GM10248 (cell line): ENCODE results near the gene TOB1.
"Not testable (repeated sequence)": the region's sequence is repeated elsewhere in the genome, so short reads cannot be mapped to it uniquely, and the experiment has no call there.

Experiments used
- CTCF ChIA-PET: fragments of 300-600 bp; sonication (Branson Sonifier 250); formaldehyde crosslinking; extraction: SDS; loops from one replicate; lab custom pipeline; 2021; ENCODE audit warnings: antibody characterized with exemption; lab: Yijun Ruan, JAX
- POLR2A ChIA-PET: fragments of 350-650 bp; sonication (Branson Sonifier 250); formaldehyde crosslinking; extraction: SDS; loops from one replicate; lab custom pipeline; 2020; ENCODE audit warnings: antibody characterized with exemption; lab: Yijun Ruan, JAX
- DNase-seq: peaks from one replicate; pipeline ENCODE4 v3.0.0; 2012; ENCODE audit errors: extremely low spot score
- CTCF ChIP-seq: IDR thresholded peaks from 2 replicates; pipeline ENCODE4 v1.5.1; 2012; ENCODE audit warnings: mild to moderate bottlenecking, low read depth; ENCODE audit errors: extremely low read depth, missing control alignments, control extremely low read depth

The TOB1 gene

GRCh38 chr17:50899005-50899460 is 32.9 kb upstream of the TOB1 start:
- no peak for DNase-seq
- TF ChIP-seq CTCF = no peak
- CTCF ChIA-PET = interaction anchor here (1.3 to 1.8 kb wide), 2 partner anchors 10 to 25 kb away, joined by 3 to 4 read pairs; no protein-coding TSS in a partner anchor
- POLR2A ChIA-PET = no interaction called here

- ChIA-PET CTCF (no interaction called here), POLR2A (no interaction called here)
- DNase-seq = no peak
- TF ChIP-seq CTCF = no peak
Observed at GRCh38 chr17:50898369-50899004, 32.3 kb upstream of the TOB1 start.

- POLR2A ChIA-PET, DNase-seq, CTCF ChIA-PET: not testable (repeated sequence)
Observed at GRCh38 chr17:50894513-50894912, 28.4 kb upstream of the TOB1 start.

GRCh38 chr17:50893183-50893993 is 27.2 kb upstream of the TOB1 start:
- no peak for DNase-seq
- ChIA-PET POLR2A (no interaction called here), CTCF (interaction anchor here (0.9 kb wide), 1 partner anchor 13 kb away, joined by 4 read pairs; no protein-coding TSS in a partner anchor)
- no peak for TF ChIP-seq CTCF

GRCh38 chr17:50892101-50892776 is 26.1 kb upstream of the TOB1 start:
- no peak for DNase-seq
- POLR2A ChIA-PET = no interaction called here
- CTCF ChIA-PET = interaction anchor here (0.9 kb wide), 1 partner anchor 14 kb away, joined by 4 read pairs; no protein-coding TSS in a partner anchor
- TF ChIP-seq CTCF = no peak

- no peak for TF ChIP-seq CTCF
- POLR2A ChIA-PET = no interaction called here
- no peak for DNase-seq
- CTCF ChIA-PET = no interaction called here
Observed at GRCh38 chr17:50891577-50891989, 25.4 kb upstream of the TOB1 start.
